HG02970 (cell line): ENCODE results near the gene EPHA6.
"Not testable (repeated sequence)": the region's sequence is repeated elsewhere in the genome, so short reads cannot be mapped to it uniquely, and the experiment has no call there.

ENCODE experiments used
- ATAC-seq: cut with Tn5 transposase; IDR thresholded peaks from one replicate; pipeline ENCODE4 v1.9.1; 2021; ENCODE audit warnings: mild to moderate bottlenecking, moderate library complexity, moderate number of reproducible peaks; ENCODE audit not compliant: unreplicated experiment, low FRiP score

The EPHA6 gene

DNA sequence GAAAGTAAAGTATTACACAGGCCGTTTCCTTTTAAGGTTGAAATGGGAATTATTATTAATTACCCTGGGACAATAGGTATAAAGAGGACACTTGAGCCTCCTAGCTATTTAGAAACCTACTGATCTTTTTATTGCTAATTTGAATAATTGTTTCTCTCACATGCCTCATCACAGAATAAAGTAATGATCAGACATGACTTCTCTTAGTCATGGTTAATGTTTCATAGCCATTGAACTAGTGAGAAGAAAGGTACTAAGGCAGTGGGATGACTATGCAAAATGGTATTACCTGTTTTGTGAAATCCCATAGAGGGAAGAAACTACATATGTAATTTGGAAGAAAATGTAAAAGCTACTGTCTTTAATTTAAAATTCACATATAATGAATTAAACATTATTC, 85.6 kb downstream of the EPHA6 start:
- no peak for ATAC-seq

GRCh38 chr3:96900566-96900965, 86.2 kb downstream of the EPHA6 start:
- ATAC-seq = no peak

- ATAC-seq = no peak
These were observed 101.1 kb downstream of the EPHA6 start for GRCh38 chr3:96915445-96915844.

DNA sequence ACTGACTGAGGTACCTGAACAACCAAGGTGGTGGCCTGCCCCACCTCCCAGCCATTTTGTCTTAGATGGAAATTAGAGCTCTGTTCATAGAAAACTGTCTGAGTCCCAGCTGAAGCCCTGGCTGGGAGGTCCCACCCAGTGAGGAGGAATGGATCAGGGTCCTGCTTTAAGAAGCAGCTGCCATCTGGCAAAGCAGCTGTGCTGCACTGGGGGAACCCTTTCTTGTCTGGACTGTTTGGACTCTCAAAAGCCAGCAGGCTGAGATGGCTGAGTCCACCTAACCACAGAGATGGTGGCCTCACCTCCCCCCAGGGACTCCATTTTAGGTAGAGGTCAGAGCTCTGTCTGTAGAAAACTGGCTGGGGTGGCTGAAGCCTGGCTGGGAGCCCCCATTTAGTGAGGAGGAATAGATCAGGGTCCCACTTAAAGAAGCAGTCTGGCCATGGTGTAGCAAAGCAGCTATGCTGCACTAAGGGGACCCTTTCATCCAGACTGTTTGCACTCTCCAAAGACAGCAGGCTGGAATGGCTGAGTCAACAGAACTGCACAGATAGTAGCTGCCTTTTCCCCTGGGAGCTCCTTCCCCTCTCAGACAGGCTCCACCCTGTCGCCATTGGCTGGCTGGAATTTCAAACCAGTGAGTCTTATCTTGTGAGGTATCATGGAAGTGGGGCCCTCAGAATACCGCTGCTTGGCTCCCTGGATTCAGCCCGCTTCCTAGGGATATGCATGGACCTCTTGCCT, 116.9 kb downstream of the EPHA6 start:
- ATAC-seq = no peak

DNA sequence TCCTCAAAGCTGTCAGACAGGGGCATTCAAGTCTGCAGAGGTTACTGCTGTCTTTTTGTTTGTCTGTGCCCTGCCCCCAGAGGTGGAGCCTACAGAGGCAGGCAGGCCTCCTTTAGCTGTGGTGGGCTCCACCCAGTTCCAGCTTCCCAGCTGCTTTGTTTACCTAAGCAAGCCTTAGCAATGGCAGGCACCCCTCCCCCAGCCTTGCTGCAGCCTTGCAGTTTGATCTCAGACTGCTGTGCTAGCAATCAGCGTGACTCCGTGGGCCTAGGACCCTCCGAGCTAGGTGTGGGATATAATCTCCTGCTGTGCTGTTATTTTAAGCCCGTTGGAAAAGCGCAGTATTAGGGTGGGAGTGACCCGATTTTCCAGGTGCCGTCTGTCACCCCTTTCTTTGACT, 127.7 kb downstream of the EPHA6 start:
- not testable (repeated sequence) for ATAC-seq

GRCh38 chr3:96958856-96959255, 144.5 kb downstream of the EPHA6 start:
- no peak for ATAC-seq

GRCh38 chr3:96959474-96959873, 145.1 kb downstream of the EPHA6 start:
- no peak for ATAC-seq

- no peak for ATAC-seq
These were observed 145.7 kb downstream of the EPHA6 start for GRCh38 chr3:96959901-96960641.

GRCh38 chr3:96960661-96961330, 146.4 kb downstream of the EPHA6 start:
- no peak for ATAC-seq

- ATAC-seq = no peak
These were observed 147.2 kb downstream of the EPHA6 start for GRCh38 chr3:96961576-96961975.

- ATAC-seq = no peak
These were observed 152.0 kb downstream of the EPHA6 start for GRCh38 chr3:96966181-96966929.

DNA sequence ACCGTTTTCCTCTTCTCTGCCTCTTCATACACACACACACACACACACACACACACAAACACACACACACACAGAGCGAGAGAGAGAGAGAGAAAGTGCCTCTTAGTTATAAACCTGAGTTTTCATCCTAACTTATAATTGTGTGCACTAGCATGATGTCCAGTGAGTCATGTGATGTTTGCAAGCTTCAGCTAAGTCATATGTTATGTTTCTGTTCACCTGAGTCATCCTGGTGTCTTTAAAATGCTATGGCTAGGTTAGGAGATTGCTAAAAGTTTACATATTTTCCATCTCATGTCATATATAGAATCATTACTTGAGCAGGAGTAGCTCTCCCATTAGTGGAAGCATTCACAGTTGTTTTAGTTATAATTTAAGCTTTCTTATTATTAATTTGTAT, 155.8 kb downstream of the EPHA6 start:
- no peak for ATAC-seq

DNA sequence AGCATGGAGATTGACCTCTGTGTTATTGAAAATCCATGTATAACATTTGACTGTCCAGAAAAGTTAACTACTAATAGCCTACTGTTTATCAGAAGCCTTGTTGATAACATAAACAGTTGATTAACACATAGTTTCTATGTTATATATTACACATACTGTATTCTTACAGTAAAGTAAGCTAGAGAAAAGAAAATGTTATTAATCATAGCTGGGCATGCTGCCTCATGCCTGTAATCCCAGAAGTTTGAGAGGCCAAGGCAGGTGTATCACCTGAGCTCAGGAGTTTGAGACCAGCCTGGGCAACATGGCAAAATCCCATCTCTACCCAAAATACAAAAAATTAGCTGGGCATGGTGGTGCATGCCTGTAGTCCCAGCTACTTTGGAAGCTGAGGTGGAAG, 163.3 kb downstream of the EPHA6 start:
- no peak for ATAC-seq

GRCh38 chr3:96983716-96984115, 169.3 kb downstream of the EPHA6 start:
- not testable (repeated sequence) for ATAC-seq

- no peak for ATAC-seq
These were observed 171.8 kb downstream of the EPHA6 start for GRCh38 chr3:96986241-96986640.

GRCh38 chr3:96991231-96991630, 176.8 kb downstream of the EPHA6 start:
- no peak for ATAC-seq

- ATAC-seq = no peak
These were observed 177.5 kb downstream of the EPHA6 start for GRCh38 chr3:96991800-96992365.

DNA sequence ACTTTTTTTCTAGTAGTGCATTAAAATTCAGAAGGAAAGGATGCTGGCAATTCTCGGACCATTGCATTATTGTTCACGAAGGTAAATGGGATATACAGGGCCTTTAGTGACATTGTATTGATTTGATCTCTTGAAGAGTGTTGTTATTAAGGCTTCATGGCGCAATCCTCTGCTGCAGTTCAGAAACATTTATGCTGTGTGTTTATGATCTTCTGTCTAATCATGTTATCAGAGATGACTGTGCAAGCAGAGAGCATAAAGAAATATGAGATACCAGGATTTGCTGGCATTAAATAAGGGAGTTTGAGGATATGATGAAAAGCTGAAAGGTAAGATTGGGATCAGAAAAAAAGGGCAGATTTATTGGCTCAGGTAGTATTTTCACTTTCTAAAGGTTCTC, 180.6 kb downstream of the EPHA6 start:
- no peak for ATAC-seq

- no peak for ATAC-seq
These were observed 181.6 kb downstream of the EPHA6 start for GRCh38 chr3:96996009-96996408.

GRCh38 chr3:97001611-97002010, 187.2 kb downstream of the EPHA6 start:
- no peak for ATAC-seq
